Measurements from ENCODE around the gene ADRB2. TPM values are rescaled to one million over a fixed set of nuclear protein-coding genes. Genes with fewer than 3 reads are reported as not detected.

Gene ADRB2
- total RNA-seq, 2 donors from 2014 or later, result 0.94 to 1.2 TPM

GRCh38 chr5:148805326-148806290 is 20.8 kb upstream of the ADRB2 start:
- intact Hi-C loops (cut with DNase I), result no loop called here
- TF ChIP-seq, protein P1, sequence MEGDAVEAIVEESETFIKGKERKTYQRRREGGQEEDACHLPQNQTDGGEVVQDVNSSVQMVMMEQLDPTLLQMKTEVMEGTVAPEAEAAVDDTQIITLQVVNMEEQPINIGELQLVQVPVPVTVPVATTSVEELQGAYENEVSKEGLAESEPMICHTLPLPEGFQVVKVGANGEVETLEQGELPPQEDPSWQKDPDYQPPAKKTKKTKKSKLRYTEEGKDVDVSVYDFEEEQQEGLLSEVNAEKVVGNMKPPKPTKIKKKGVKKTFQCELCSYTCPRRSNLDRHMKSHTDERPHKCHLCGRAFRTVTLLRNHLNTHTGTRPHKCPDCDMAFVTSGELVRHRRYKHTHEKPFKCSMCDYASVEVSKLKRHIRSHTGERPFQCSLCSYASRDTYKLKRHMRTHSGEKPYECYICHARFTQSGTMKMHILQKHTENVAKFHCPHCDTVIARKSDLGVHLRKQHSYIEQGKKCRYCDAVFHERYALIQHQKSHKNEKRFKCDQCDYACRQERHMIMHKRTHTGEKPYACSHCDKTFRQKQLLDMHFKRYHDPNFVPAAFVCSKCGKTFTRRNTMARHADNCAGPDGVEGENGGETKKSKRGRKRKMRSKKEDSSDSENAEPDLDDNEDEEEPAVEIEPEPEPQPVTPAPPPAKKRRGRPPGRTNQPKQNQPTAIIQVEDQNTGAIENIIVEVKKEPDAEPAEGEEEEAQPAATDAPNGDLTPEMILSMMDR (IDR thresholded peaks at IDR 0.05), result no peak
- DNase-seq, result no peak
- no peak overlapping the region for H3K9ac ChIP-seq (ENCODE audit: low read depth in 2 of 2, low read length in 2 of 2)
- no peak overlapping the region for H3K27ac ChIP-seq
- H3K4me3 ChIP-seq, result no peak overlapping the region
- H3K27me3 ChIP-seq, result no peaks in the 10 kb centered on the region
- H3K36me3 ChIP-seq, result no peaks in the 10 kb centered on the region
- H3K4me1 ChIP-seq, result no peaks in the 10 kb centered on the region
- no peaks in the 10 kb centered on the region for H3K9me3 ChIP-seq

- no peaks in the 10 kb centered on the region for H3K9me3 ChIP-seq
- no peak for DNase-seq
- no peak overlapping the region for H3K4me3 ChIP-seq
- no peaks in the 10 kb centered on the region for H3K36me3 ChIP-seq
- no peaks in the 10 kb centered on the region for H3K4me1 ChIP-seq
- H3K9ac ChIP-seq (ENCODE audit: low read depth in 2 of 2, low read length in 2 of 2), result no peak overlapping the region
- no peaks in the 10 kb centered on the region for H3K27me3 ChIP-seq
- intact Hi-C loops (cut with DNase I), result no loop called here
- TF ChIP-seq, protein P1 (IDR thresholded peaks at IDR 0.05), result no peak
- H3K27ac ChIP-seq, result no peak overlapping the region
These were observed 19.9 kb upstream of the ADRB2 start for GRCh38 chr5:148806520-148806931.

DNA sequence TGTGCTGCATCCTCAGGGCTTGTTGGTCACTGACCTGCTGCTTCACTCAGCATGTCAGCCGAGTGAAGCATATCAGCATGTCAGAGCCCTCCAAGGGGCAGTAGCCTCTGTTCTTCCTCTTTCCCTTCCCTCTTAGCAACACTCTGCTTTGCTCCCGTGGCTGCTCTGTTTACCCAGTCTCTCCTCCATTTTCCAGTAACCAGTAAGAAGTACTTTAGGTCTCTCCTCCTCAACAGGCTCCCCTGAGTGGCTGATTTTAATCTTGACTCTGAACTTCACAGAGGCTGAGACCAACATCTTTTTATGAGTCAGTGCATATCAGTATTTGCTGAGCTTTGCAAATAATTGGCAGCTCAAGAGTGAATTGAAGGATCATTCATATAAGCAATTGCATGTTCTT is 18.6 kb upstream of the ADRB2 start:
- Histone ChIP-seq H3K36me3 (no peaks in the 10 kb centered on the region), H3K9me3 (no peaks in the 10 kb centered on the region), H3K9ac (ENCODE audit: low read depth in 2 of 2, low read length in 2 of 2) (no peak overlapping the region), H3K27ac (no peak overlapping the region), H3K27me3 (no peaks in the 10 kb centered on the region), H3K4me1 (no peaks in the 10 kb centered on the region), H3K4me3 (no peak overlapping the region)
- intact Hi-C loops (cut with DNase I), result no loop called here
- no peak for DNase-seq
- TF ChIP-seq, protein P1 (IDR thresholded peaks at IDR 0.05), result no peak

GRCh38 chr5:148808864-148809642 is 17.4 kb upstream of the ADRB2 start:
- intact Hi-C loops (cut with DNase I), result no loop called here
- Histone ChIP-seq H3K9me3 (no peaks in the 10 kb centered on the region), H3K4me3 (peak overlapping the region; percentile 16), H3K9ac (ENCODE audit: low read depth in 2 of 2, low read length in 2 of 2) (peak overlapping the region in 1 of 2 donors; percentile 55), H3K36me3 (no peaks in the 10 kb centered on the region), H3K4me1 (no peaks in the 10 kb centered on the region), H3K27ac (peak overlapping the region; percentile 38), H3K27me3 (no peaks in the 10 kb centered on the region)
- TF ChIP-seq, protein P1 (IDR thresholded peaks at IDR 0.05), result no peak
- DNase-seq, result no peak

DNA sequence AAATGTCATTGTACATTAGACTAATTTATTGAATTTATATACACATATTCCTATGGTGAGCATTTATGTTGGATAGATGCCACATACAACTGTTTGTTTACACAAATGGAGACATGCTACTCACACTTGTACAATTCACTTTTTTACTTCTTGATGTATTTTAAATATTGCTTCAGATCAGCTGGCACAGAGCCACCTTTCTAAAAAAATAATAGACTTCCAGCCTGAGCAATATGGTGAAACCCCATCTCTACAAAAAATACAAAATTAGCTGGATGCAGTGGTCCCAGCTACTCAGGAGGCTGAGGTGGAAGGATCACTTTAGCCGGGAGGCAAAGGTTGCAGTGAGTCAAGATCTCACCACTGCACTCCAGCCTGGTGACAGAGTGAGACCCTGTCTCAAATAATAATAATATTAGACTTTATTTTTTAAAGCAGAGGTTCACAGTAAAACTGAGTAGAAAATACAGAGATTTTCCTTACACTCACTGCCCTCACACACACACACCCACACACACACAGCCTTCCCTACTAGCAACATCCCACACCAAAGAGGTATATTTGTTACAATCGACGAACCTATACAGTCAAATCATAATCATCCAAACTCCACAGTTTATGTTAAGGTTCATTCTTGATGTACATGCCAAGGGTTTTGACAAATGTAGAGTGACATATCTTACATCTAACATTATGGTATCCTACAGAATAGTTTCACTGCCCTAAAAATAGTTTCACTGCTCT is 16.5 kb upstream of the ADRB2 start:
- peak overlapping the region in 1 of 2 donors; percentile 12 for H3K9ac ChIP-seq (ENCODE audit: low read depth in 2 of 2, low read length in 2 of 2)
- TF ChIP-seq, protein P1 (IDR thresholded peaks at IDR 0.05), result no peak
- H3K27ac ChIP-seq, result no peak overlapping the region
- H3K9me3 ChIP-seq, result no peaks in the 10 kb centered on the region
- peak overlapping the region; percentile 16 for H3K4me3 ChIP-seq
- intact Hi-C loops (cut with DNase I), result no loop called here
- no peaks in the 10 kb centered on the region for H3K36me3 ChIP-seq
- no peaks in the 10 kb centered on the region for H3K4me1 ChIP-seq
- DNase-seq, result no peak
- no peaks in the 10 kb centered on the region for H3K27me3 ChIP-seq

Data from colonic mucosa (tissue), 4 donors.